ENCODE measurements around the gene CADM4. TPM values are rescaled to one million over a fixed set of nuclear protein-coding genes. Genes with fewer than 3 reads are reported as not detected.

The CADM4 gene
- total and polyA plus RNA-seq, 11 donors, result 4.6 to 13.2 (median 8.7) TPM

GRCh38 chr19:43641333-43641732 is 1.7 kb upstream of the CADM4 start:
- no peak overlapping the region for H3K27ac ChIP-seq
- no peak for TF ChIP-seq POLR2A (IDR thresholded peaks at IDR 0.05)
- TF ChIP-seq, protein P1, sequence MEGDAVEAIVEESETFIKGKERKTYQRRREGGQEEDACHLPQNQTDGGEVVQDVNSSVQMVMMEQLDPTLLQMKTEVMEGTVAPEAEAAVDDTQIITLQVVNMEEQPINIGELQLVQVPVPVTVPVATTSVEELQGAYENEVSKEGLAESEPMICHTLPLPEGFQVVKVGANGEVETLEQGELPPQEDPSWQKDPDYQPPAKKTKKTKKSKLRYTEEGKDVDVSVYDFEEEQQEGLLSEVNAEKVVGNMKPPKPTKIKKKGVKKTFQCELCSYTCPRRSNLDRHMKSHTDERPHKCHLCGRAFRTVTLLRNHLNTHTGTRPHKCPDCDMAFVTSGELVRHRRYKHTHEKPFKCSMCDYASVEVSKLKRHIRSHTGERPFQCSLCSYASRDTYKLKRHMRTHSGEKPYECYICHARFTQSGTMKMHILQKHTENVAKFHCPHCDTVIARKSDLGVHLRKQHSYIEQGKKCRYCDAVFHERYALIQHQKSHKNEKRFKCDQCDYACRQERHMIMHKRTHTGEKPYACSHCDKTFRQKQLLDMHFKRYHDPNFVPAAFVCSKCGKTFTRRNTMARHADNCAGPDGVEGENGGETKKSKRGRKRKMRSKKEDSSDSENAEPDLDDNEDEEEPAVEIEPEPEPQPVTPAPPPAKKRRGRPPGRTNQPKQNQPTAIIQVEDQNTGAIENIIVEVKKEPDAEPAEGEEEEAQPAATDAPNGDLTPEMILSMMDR (IDR thresholded peaks at IDR 0.05), result no peak
- 64 to 78% (median 69%) methylated on average over 2 of the region's 2 CpGs for WGBS, 4 donors
- DNase-seq, result no peak
- intact Hi-C loops (cut with DNase I), result loop anchor here in 1 of 10 donors (10.0 kb wide), 1 partner anchor 197 kb away; no protein-coding TSS in a partner anchor
- no peak overlapping the region for H3K4me3 ChIP-seq
- H3K36me3 ChIP-seq, result no peaks in the 10 kb centered on the region
- peaks cover 0 to 17% (median 6%) of the 10 kb centered on the region in 12 donors for H3K4me1 ChIP-seq
- no peak for ATAC-seq
- peaks cover 0 to 4% (median 0%) of the 10 kb centered on the region in 12 donors for H3K9me3 ChIP-seq
- H3K27me3 ChIP-seq, result peaks cover 0 to 30% (median 10%) of the 10 kb centered on the region in 9 donors

DNA sequence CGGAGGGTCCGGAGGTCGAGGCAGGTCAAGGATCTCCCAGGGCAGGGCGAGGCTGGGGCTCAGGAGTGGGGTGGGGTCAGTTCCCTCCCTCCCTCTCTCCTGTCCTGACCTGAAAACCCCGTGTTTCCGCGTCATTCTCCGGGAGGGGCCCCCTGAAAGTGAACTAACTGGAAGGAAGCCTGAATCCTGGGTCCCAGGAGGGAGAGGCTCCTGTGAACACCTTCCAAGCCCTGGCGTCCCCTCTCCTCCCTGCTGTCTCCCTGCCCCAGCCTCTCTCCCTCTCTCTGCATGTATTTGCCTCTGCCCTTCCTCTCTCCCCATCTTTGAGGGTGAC is 741 bp upstream of the CADM4 start:
- WGBS, 4 donors, result 8 to 14% (median 13%) methylated on average over 8 to 9 of the region's 9 CpGs
- H3K4me1 ChIP-seq, result peaks cover 0 to 17% (median 6%) of the 10 kb centered on the region in 12 donors
- H3K27me3 ChIP-seq, result peaks cover 0 to 30% (median 10%) of the 10 kb centered on the region in 9 donors
- no peak for DNase-seq
- no peak overlapping the region for H3K27ac ChIP-seq
- ATAC-seq, result peak in 1 of 4 donors; percentile 25
- intact Hi-C loops (cut with DNase I), result loop anchor here in 1 of 10 donors (10.0 kb wide), 1 partner anchor 196 kb away; no protein-coding TSS in a partner anchor
- H3K9me3 ChIP-seq, result no peaks in the 10 kb centered on the region
- TF ChIP-seq POLR2A (IDR thresholded peaks at IDR 0.05), result no peak
- TF ChIP-seq, protein P1 (IDR thresholded peaks at IDR 0.05), result no peak
- H3K4me3 ChIP-seq, result peak overlapping the region; percentile 17 to 60 (median 52)
- H3K36me3 ChIP-seq, result no peaks in the 10 kb centered on the region

- Histone ChIP-seq H3K9me3 (no peaks in the 10 kb centered on the region), H3K36me3 (no peaks in the 10 kb centered on the region), H3K4me1 (peaks cover 0 to 17% (median 6%) of the 10 kb centered on the region in 12 donors), H3K27ac (peak overlapping the region in 1 of 12 donors; percentile 60), H3K4me3 (peak overlapping the region in 9 of 12 donors; percentile 17 to 60 (median 37)), H3K27me3 (peaks cover 0 to 30% (median 10%) of the 10 kb centered on the region in 9 donors)
- WGBS, 4 donors, result 9 to 12% (median 10%) methylated on average over 17 to 18 of the region's 18 CpGs
- intact Hi-C loops (cut with DNase I), result no loop called here
- TF ChIP-seq, protein P1 (IDR thresholded peaks at IDR 0.05), result no peak
- no peak for TF ChIP-seq POLR2A (IDR thresholded peaks at IDR 0.05)
- DNase-seq, result no peak
- no peak for ATAC-seq
These were observed 593 bp downstream of the CADM4 start for GRCh38 chr19:43638995-43639518.

- Histone ChIP-seq H3K9me3 (no peaks in the 10 kb centered on the region), H3K4me3 (peak overlapping the region in 1 of 12 donors; percentile 44), H3K27me3 (peaks cover 0 to 30% (median 10%) of the 10 kb centered on the region in 9 donors), H3K36me3 (no peaks in the 10 kb centered on the region), H3K4me1 (peaks cover 0 to 17% (median 6%) of the 10 kb centered on the region in 12 donors), H3K27ac (peak overlapping the region in 1 of 12 donors; percentile 60)
- no peak for DNase-seq
- no peak for ATAC-seq
- intact Hi-C loops (cut with DNase I), result no loop called here
- TF ChIP-seq POLR2A (IDR thresholded peaks at IDR 0.05), result no peak
- TF ChIP-seq, protein P1 (IDR thresholded peaks at IDR 0.05), result no peak
- 73 to 81% (median 76%) methylated on average over 13 of the region's 13 CpGs for WGBS, 4 donors
These were observed 1.2 kb downstream of the CADM4 start for GRCh38 chr19:43638214-43638994.
